GM19372 (cell line): ENCODE results near the gene PLEKHD1.
"Not testable (repeated sequence)": the region's sequence is repeated elsewhere in the genome, so short reads cannot be mapped to it uniquely, and the experiment has no call there.

Source experiments
- ATAC-seq: cut with Tn5 transposase; IDR thresholded peaks from one replicate; pipeline ENCODE4 v1.9.1; 2021; ENCODE audit warnings: mild to moderate bottlenecking, low read depth, moderate library complexity; ENCODE audit not compliant: unreplicated experiment

The PLEKHD1 gene

DNA sequence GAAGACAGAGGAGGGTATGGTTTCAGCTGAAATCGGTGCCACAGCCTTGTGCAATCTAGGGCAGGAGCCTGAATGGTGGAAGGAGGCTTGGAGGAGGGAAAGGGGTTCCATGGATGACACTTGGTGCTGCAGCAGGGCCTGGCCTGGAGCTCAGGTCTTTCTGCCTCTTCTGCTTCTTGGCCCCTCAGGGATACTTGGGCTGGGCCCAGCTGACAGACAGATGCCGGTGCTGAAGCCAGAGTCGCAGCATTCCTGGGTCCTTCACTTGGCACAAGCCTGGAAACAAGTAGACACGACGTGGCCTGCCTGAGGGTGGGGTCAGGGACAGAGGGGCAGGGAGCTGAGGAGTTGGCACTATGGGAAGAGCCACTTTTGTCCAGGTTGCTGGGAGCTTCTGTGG lies 4.4 kb upstream of the PLEKHD1 start:
- no peak for ATAC-seq

DNA sequence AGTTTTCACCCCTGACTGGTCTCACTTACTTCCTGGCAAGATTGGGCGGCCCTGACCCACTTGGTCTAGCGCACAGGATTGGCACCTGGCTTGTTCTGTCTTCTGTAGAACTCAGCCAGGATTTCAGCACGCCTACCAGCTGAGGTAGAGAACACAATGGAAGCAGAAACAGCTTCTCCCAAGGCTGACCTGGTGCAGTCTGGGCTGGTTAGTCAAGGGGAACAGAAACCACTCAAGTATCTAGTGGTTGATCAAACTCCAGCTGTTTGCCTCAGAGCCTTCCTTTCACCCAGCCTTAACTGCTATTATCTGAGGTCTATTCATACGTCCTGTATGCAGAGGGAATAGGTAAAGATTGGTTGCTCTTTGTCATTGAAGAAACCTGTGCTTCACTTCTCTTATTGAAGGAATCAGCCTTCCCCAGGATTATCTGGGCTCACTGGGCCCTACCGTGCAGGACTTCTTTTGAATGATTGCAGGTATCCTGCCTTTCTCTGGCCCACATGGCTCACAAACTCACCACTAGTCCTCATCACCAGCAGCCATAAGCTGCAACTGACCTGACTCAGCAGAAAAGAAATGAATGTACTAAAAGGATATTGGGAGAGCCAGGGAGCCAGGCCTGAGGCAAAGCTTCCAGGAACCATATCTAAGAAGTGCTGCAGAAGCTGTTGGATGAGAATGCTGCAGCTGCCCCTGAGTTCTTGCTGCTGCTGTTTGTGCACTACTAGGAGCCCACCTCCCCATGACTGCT lies 2.5 kb upstream of the PLEKHD1 start:
- ATAC-seq, result peak; percentile 89

DNA sequence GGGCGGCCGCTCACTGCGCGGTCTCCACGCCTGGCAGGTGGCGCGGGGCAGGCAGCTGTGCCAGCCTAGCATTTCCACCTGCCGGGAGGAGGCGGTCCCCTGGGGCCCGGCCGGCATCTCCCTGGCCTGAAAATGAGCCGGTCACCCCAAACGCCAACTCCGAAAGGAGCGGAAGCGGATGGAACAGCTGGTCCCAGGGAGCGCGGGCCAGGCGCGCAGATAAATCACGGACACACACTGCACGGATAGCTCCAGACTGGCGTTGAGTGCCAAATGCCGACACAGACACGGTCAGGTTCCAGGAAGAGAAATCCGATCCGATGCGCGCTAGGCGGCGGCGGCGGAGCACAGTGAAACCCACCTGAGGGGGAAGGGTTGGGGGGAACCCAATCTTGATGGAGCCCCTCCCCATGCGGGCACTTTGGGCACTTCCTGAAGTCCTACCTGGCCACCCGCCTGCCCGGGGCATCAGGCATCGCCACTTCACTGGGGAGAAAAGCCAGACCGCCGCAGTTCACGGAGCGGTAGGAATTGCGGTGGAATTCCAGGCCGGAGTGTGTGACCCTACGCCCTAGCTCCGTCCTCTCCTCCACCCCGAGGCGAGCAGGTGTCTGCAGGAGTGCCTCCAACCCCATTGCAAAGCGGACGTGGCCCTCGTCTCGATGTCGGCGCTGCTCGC lies 624 bp upstream of the PLEKHD1 start:
- ATAC-seq, result no peak

DNA sequence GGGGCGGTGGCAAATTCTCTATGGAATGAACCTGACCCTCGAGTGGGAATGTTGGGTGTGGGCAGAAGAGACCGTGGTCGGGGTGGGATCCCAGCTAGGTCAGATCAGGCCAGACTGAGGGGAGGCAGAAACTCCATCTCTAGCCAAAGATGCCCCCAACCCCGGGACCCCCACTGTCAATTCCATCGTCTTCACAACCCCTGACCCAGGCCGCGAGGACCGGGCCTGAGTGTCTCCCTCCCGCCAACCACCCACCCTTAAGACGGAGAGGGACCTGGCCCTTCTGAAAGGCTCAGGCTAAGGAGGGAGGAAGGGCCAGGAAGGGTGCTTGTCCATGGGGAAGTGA lies 760 bp downstream of the PLEKHD1 start:
- ATAC-seq, result no peak

DNA sequence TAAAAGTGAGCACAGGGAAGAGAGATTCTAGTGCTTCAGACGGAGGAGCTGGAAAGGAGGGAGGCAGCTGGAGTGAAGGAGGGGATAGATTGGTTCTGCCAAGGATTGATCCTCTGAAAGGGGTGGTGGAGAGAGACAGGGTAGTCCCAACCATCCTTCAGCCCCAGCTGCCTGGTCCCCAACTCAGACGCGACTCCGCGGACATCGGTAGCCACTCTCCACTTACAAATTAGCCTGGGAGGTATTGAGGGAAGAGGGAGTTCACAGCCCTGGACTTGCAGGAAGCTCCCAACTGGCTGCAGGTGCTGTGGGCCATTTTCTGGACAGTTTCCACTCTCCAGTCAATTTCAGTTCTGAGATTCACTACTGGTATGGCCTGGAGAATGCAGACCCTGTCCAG lies 1.2 kb downstream of the PLEKHD1 start:
- ATAC-seq, result no peak

DNA sequence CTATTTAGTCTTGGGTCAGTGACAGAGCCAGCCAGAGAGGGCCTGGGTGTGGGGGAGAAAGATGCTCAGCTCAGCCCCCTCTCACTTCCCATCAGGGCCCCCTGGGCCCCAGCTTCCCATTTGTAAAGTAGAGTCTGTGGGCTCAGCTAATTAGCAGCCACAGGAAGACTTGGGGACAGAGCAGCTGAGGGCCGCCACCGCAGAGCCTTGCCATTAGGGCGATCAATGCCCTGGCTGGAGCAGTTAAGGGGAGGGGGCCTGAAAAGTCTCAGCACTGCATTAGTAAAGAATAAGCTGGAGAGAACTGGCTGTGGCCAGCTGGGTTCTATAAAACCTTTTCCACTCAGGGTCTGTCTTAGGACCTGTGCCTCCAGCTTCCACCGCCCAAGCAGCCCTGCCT lies 2.7 kb downstream of the PLEKHD1 start:
- ATAC-seq, result no peak

DNA sequence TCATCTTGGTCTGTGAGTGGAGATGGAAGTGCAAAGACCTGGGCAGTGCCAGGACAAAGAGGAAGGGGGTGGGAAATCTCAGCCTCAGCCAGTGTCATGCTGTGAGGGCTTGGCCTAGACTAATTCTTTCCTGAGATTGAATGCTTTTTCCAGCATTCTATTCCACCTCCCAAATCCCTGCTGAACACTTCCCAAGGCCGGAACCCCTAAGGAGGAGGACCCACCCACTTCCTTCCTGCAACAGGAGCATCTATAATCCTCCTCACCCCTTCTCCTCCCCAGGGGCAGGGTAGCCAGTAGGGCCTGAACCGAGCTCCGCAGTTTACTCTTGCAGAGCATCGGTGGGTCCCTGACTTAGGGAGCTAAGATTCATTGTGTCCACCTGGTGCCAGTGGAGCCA lies 3.2 kb downstream of the PLEKHD1 start:
- ATAC-seq, result no peak

DNA sequence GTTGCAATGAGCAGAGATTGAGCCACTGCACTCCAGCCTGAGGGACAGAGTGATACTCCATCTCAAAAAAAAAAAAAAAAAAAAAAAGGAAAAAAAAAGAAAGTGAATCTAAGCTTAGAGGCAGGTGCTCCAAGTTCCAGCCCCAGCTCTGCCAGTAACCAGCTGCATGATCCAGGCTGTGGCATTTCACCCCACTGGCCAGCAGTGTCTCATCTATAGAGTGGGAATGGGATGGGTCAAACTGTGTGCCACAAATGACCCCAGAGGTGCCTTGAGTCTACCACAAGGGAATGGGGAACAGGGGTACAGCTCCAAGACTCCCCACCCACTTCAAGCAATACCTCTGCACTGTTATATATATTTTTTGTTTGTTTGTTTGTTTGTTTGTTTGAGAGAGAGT lies 5.0 kb downstream of the PLEKHD1 start:
- no peak for ATAC-seq

DNA sequence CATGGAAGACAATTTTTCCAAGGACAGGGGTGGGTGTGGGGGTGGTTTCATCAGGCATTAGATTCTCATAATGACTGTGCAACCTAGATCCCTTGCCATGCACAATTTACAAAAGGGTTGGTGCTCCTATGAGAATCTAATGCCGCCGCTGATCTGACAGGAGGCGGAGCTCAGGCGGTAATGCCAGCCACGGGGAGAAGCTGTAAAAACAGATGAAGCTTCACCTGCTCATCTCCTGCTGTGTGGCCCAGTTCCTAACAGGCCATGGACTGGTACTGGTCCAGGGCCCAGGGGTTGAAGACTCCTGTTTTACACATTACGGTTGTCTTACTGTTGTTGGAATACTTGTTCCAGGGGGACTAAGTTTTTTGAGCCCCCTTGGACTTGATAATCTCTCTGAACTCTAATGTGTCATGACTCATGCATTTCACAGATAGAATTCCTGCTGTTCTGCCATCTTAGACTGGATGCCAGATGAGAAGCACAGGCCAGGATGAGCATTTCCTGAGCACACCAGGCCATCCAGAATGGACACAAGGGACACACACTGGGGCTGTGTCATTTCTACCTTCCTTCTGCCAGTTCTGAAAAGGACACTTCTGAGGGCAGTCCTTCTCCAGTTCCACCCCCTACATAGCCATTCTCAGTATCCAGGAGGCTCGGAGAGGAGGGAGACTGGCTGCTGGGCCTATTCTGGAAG lies 5.8 kb downstream of the PLEKHD1 start:
- no peak for ATAC-seq

DNA sequence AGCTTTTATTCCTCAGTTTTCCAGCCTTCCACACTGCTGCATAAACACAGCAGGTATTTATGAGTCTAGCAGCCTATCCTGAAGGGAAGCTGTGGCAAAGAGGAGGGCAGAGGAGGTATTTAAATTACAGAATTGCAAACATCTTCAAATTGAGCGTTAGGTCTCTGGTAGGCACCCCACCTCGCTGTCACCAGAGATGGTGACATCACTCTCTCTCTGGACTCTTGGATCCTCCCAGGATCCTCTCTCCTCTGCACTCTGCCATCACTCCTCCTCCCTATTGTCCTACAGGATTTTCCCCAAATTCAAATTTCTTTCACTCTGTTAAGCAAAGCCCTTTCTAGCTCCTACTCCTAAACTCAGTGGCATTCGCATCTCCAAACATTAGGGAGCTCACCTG lies 6.7 kb downstream of the PLEKHD1 start:
- no peak for ATAC-seq

DNA sequence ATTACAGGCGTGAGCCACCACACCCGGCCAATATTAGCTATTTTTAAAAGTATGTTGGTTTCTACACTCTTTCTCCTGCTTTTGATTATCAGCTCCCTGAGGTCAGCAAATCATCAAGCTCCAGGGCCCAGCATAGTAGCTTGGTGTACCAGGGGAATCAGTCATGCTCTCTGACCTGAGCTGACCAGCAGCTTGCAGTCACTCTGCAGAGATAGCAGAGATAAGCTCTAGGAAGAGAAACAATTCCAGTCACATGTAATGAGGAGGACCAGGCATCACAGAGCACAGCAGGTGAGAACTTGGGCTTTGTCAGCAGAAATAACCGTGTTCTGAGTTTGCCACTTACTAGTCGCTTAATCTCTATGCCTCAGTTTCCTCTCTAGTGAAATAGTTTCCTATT lies 8.5 kb downstream of the PLEKHD1 start:
- ATAC-seq, result no peak

DNA sequence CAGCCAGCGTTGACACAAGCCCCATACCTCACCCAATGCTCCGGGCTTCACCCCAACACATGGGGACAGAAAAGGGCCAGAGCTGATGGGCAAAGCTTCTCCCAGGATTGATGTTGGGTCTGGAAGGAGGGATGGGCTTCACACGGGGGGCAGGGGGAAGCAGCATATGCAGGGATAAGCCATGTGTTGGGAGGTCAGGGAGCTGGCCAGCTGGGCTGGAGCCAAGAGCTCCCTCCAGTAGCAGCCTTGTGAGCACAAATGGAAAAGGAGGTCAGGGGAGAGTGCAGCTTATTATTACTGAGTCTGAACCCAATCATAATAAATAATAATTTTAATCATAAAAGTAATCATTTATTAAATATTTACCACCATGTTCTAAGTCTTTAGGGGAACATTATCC lies 9.3 kb downstream of the PLEKHD1 start:
- ATAC-seq, result no peak

DNA sequence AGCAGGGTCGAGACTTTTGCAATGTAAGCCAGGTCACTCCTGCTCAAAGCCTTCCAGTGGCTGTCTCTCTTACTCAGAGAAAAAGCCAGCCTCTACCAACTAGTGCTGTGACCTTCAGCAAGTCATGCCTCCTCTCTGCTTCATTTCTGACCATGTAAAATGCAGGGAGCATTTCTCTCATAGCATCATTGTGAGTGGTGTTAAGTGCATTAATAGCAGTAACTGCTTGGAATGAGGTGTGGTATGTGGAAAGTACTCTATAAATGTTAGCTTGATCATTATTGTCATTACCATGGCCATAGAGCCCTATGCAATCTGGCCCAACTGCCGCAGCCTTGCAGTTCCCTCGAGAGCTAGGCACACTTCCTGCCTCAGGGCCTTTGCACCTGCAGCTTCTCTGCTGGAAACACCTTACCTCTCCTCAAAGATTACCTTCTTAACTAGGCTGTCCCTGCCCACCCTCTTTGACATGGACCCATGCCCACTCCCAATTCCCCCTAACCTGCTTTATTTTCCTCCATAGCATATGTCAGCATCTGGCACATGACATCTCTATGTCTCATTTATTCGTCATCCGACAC lies 10.9 kb downstream of the PLEKHD1 start:
- no peak for ATAC-seq

DNA sequence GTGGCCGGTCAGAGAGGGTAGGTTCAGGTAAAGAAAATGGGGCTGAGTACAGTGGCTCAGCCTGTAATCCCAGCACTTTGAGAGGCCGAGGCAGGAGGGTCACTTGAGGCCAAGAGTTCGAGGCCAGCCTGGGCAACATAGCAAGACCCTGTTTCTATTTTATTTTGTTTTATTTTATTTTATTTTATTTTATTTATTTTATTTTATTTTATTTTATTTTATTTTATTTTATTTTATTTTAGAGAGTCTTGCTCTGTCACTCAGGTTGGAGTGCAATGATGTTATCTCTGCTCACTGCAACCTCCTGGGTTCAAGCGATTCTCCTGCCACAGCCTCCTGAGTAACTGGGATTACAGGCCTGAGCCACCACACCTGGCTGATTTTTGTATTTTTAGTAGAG lies 13.3 kb downstream of the PLEKHD1 start:
- not testable (repeated sequence) for ATAC-seq

DNA sequence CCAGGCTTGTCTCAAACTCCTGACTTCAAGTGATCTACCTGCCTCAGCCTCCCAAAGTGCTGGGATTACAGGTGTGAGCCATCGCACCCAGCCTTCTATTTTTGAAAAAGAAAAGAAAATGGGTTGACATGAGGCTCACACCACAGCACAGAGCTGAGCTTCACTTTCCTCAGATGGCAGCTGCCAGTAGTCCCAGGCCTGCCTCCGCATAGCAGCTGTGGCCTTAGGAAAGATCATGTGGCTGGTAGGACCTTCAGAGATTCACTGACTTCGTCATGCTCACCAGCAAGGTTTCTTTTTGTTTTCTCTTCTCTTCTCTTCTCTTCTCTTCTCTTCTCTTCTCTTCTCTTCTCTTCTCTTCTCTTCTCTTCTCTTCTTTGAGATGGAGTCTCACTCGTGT lies 13.8 kb downstream of the PLEKHD1 start:
- ATAC-seq, result not testable (repeated sequence)

DNA sequence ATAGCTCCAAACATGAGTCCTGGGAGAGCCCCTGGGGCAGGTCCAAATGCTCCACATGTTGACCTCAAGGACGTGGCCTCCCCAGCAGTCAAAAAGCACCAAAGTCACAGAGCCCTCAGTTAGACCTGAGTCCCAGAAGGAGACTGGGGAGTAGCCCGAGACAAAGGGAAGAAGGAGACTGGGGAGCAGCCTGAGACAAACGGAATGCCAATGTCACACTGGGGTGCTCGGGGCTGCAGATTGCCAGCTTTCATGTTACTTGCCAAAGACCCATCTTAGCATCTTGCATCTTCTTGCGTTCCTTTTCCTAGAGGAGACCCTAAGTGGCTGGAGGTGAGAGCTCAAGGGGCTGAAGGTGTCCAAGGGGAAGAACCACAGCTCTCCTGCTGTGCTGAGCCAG lies 14.9 kb downstream of the PLEKHD1 start:
- no peak for ATAC-seq

DNA sequence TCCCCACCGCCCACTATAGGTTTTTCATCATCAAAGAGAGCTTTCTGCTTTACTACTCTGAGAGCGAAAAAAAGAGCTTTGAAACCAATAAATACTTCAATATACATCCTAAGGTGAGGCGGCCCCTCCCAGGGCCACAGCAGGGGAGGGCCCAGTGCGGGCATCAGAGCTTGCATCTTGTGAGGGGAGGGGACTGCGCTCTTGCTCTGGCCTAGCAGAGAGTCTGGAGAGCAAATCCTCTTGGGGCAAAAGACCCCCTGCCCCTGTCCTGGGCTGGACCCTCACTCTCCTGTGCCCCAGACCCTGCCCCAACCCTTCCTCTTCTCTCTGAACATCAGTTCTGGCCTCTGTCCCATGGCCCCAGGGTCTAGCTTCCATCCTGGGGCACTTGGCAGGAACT lies 15.6 kb downstream of the PLEKHD1 start:
- no peak for ATAC-seq

DNA sequence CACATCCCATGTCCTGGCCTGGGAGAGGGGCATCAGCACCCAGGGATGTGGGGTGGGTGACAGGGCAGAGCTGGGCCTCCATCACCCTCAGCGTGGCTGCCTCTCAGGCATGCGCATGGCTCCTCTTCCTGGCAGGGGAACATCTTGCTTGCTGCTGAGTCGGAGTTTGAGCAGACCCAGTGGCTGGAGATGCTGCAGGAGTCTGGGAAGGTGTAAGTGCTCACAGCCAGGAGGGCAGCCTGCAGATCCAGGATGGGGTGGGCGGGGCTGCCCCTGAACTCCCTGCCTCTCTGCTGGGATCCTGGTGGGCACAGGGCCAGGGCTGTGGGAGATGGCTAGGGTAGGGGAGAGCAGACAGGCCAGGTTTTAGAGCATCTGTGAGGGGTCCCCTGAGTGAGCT lies 16.2 kb downstream of the PLEKHD1 start:
- ATAC-seq, result no peak

DNA sequence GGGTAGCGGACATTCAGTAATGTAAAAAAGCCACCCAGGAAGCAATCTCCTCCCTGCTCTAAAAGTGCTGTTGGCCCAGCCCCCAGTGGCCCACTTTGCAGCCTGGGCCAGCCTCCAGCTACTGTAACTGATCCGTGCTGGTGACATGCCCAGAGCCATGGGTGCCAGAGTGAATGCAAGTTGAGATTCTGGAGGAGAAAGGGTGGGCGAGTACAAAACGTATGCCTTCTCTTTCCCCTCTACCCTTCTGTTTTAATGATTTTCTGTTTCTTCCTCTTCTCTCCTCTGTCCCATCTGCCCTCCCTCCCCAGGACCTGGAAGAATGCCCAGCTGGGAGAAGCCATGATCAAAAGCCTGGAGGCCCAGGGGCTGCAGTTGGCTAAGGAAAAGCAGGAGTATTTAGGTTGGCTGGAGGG lies 16.9 kb downstream of the PLEKHD1 start:
- no peak for ATAC-seq

DNA sequence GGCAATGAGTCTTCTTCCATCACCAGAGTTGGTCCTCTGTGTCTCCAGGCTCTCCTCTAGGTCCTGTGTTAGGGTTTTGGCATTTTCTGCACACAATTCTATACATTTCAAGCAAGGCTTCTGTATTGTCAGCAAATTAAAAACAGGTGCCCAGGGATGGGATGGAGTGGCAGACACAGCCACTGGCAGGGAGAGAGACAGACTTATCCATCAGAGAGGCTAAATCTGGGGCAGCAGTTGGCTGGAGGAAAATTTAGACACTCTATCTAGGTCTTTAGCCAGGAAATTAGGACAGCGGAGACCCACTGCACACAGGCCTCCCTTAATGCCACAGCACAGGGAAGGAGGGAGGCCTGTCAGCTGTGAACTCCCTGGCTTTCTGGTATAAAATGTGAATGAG lies 20.2 kb downstream of the PLEKHD1 start:
- no peak for ATAC-seq
